RWPE2 (cell line): ENCODE measurements around the gene ISM2.

Experiments
- ATAC-seq: fragments of 200-7000 bp; cut with Tn5 transposase; 3 replicates; pipeline ENCODE4 v1.9.1; 2021; ENCODE audit warnings: low read depth
- DNase-seq: peaks from one replicate; pipeline ENCODE4 v3.0.0-alpha.2; 2020; ENCODE audit warnings: low spot score
- H3K27ac ChIP-seq: fragments of 450-650 bp; 2 replicates; pipeline ENCODE4 v1.5.1; 2017; ENCODE audit warnings: mild to moderate bottlenecking; ENCODE audit not compliant: poor library complexity, severe bottlenecking
- H3K27me3 ChIP-seq: fragments of 250-450 bp; sonication (Bioruptor Pico); 2 replicates; pipeline ENCODE4 v1.5.1; 2021; ENCODE audit warnings: mild to moderate bottlenecking, moderate library complexity; ENCODE audit not compliant: insufficient read depth, poor library complexity, severe bottlenecking
- H3K36me3 ChIP-seq: fragments of 250-450 bp; sonication (Bioruptor Pico); 2 replicates; pipeline ENCODE4 v1.5.1; 2020; ENCODE audit warnings: low read depth, mild to moderate bottlenecking, moderate library complexity
- H3K4me1 ChIP-seq: fragments of 250-450 bp; sonication (Bioruptor Pico); 2 replicates; pipeline ENCODE4 v1.5.1; 2021; ENCODE audit warnings: mild to moderate bottlenecking, moderate library complexity; ENCODE audit not compliant: insufficient read depth, poor library complexity, severe bottlenecking
- H3K4me3 ChIP-seq: fragments of 250-450 bp; sonication (Bioruptor Pico); 2 replicates; pipeline ENCODE4 v1.5.1; 2021; ENCODE audit warnings: mild to moderate bottlenecking, moderate library complexity; ENCODE audit not compliant: severe bottlenecking
- H3K9me3 ChIP-seq: fragments of 250-450 bp; sonication (Bioruptor Pico); 2 replicates; pipeline ENCODE4 v1.5.1; 2021; ENCODE audit warnings: mild to moderate bottlenecking, moderate library complexity; ENCODE audit not compliant: severe bottlenecking
- CTCF ChIP-seq: fragments of 450-650 bp; IDR thresholded peaks from one replicate; pipeline ENCODE4 v1.5.1; 2017; ENCODE audit warnings: mild to moderate bottlenecking, moderate library complexity; ENCODE audit not compliant: poor library complexity, severe bottlenecking

ISM2 gene

DNA sequence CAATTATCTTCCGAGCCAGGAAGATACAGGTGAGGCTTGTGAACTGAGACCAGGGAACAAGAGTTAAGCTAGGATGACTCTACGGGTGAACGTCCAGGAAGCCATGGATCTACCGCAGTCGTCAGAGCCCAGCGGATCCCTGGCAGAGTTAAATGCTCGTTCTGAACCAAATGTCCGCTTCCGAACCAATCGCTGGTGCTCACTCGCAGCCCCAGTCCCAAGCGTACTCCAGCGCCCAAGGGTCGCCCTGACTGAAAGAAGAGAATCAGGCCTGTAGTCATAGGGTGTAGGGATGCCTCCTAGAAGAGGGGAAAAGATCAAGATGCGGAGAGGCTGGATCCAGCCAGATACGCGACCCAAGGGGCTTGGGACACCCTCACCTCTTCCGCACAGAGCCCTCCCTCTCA lies 41.5 kb downstream of the ISM2 start:
- Histone ChIP-seq H3K9me3 (no peaks in the 10 kb centered on the region), H3K27me3 (no peaks in the 10 kb centered on the region), H3K36me3 (peaks cover 45% of the 10 kb centered on the region), H3K4me1 (peaks cover 10% of the 10 kb centered on the region), H3K4me3 (peak overlapping the region; percentile 77), H3K27ac (peak overlapping the region; percentile 65)
- no peak for DNase-seq
- ATAC-seq: no peak; the same call in 2 of the 3 replicates
- no peak for TF ChIP-seq CTCF

GRCh38 chr14:77455966-77456640 lies 42.5 kb downstream of the ISM2 start:
- peaks cover 43% of the 10 kb centered on the region for H3K36me3 ChIP-seq
- no peaks in the 10 kb centered on the region for H3K27me3 ChIP-seq
- H3K9me3 ChIP-seq: no peaks in the 10 kb centered on the region
- ATAC-seq (no peak), DNase-seq (no peak)
- H3K27ac ChIP-seq: no peak overlapping the region
- TF ChIP-seq CTCF: no peak
- H3K4me1 ChIP-seq: peaks cover 10% of the 10 kb centered on the region
- H3K4me3 ChIP-seq: peak overlapping the region; percentile 77

GRCh38 chr14:77442196-77442595 lies 56.4 kb downstream of the ISM2 start:
- no peak for DNase-seq
- H3K27ac ChIP-seq: no peak overlapping the region
- TF ChIP-seq CTCF: no peak
- H3K4me3 ChIP-seq: no peak overlapping the region
- no peaks in the 10 kb centered on the region for H3K27me3 ChIP-seq
- H3K4me1 ChIP-seq: no peaks in the 10 kb centered on the region
- ATAC-seq: no peak
- H3K9me3 ChIP-seq: no peaks in the 10 kb centered on the region
- peaks cover 87% of the 10 kb centered on the region for H3K36me3 ChIP-seq

DNA sequence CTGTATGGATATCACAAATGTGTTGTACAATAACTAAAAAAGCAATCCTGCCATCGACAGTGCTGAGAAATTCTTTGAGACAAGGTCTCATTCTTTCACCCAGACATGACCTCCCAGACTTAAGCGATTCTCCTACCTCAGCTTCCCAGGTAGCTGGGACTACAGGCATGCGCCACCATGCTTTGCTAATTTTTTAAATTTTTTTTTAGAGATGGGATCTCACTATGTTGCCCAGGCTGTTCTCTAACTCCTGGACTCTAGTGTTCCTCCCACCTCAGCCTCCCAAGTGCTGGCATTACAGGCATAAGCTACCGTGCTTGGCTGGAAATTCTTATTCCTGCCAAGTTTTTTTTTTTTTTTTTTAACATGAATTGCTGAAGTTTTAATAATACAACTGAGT lies 58.8 kb downstream of the ISM2 start:
- Histone ChIP-seq H3K36me3 (peaks cover 92% of the 10 kb centered on the region), H3K9me3 (no peaks in the 10 kb centered on the region), H3K27ac (no peak overlapping the region), H3K4me1 (no peaks in the 10 kb centered on the region), H3K4me3 (no peak overlapping the region), H3K27me3 (no peaks in the 10 kb centered on the region)
- TF ChIP-seq CTCF: no peak
- no peak for ATAC-seq
- no peak for DNase-seq

GRCh38 chr14:77438596-77438995 lies 60.0 kb downstream of the ISM2 start:
- H3K9me3 ChIP-seq: no peaks in the 10 kb centered on the region
- TF ChIP-seq CTCF: no peak
- H3K27me3 ChIP-seq: no peaks in the 10 kb centered on the region
- no peak for ATAC-seq
- H3K4me3 ChIP-seq: no peak overlapping the region
- no peak for DNase-seq
- no peaks in the 10 kb centered on the region for H3K4me1 ChIP-seq
- H3K36me3 ChIP-seq: peaks cover 91% of the 10 kb centered on the region
- H3K27ac ChIP-seq: no peak overlapping the region
